Gastroesophageal sphincter (tissue), 4 donors: Measurements from ENCODE around the gene LRP1B. TPM values are rescaled to one million over a fixed set of nuclear protein-coding genes. Genes with fewer than 3 reads are reported as not detected.

Source experiments
- ATAC-seq: fragments of 150-250 bp; one replicate; pipeline ENCODE4 v1.9.1; 2016; ENCODE audit warnings: mild to moderate bottlenecking, moderate library complexity
- H3K27ac ChIP-seq, 4 donors: fragments of 200-600 bp; sonication (generic) in 3 of 4; 1 replicate in 3 of 4; 2 replicates in 1 of 4; pipeline ENCODE4 v1.5.1; 2016 to 2019
- H3K27me3 ChIP-seq: fragments of 200-600 bp; sonication (generic); one replicate; pipeline ENCODE4 v1.5.1; 2019
- H3K36me3 ChIP-seq, 2 donors: fragments of 200-600 bp; sonication (generic); one replicate each; pipeline ENCODE4 v1.5.1; 2019; ENCODE audit warnings: control low read depth in 1 of 2
- H3K4me1 ChIP-seq, 3 donors: fragments of 200-600 bp; sonication (generic); 1 replicate in 2 of 3; 2 replicates in 1 of 3; pipeline ENCODE4 v1.5.1; 2016 to 2019; ENCODE audit warnings: control low read depth in 2 of 3
- H3K4me3 ChIP-seq, 2 donors: fragments of 200-600 bp; sonication (generic); one replicate each; pipeline ENCODE4 v1.5.1; 2019; ENCODE audit warnings: mild to moderate bottlenecking in 1 of 2, moderate library complexity in 1 of 2
- H3K9me3 ChIP-seq, 3 donors: fragments of 200-600 bp; sonication (generic); one replicate each; pipeline ENCODE4 v1.5.1; 2017 to 2019; ENCODE audit warnings: control low read depth in 2 of 3
- EP300 ChIP-seq: sonication (generic); formaldehyde crosslinking; IDR thresholded peaks from one replicate; pipeline ENCODE4 v1.6.1; 2017; ENCODE audit warnings: antibody characterized with exemption, mild to moderate bottlenecking
- POLR2A ChIP-seq, 2 donors: fragments of 450-650 bp; IDR thresholded peaks; one replicate each; pipeline ENCODE4 v1.6.1; 2017; ENCODE audit warnings: antibody characterized with exemption in 2 of 2, mild to moderate bottlenecking in 2 of 2, moderate library complexity in 1 of 2
- POLR2AphosphoS5 ChIP-seq: sonication (generic); formaldehyde crosslinking; IDR thresholded peaks from one replicate; pipeline ENCODE4 v1.6.1; 2017; ENCODE audit warnings: antibody characterized with exemption
- WGBS, 2 donors: methylation state at CpG; one replicate each; pipeline ENCODE4 v1.1.5; 2018; ENCODE audit warnings: low coverage in 1 of 2; 5-methylcytosine and 5-hydroxymethylcytosine counted together
- total RNA-seq, 4 donors: library from RNA; depleted of rRNA; stranded (reverse); fragments of >200 nt; gene quantifications; one replicate each; pipeline ENCODE4 v1.1.0, GENCODE V29; 2016
- TF ChIP-seq, protein P1 (sequence below), 4 experiments: fragments of 200-600 bp in 2 of 4; fragments of 450-650 bp in 2 of 4; sonication (generic) in 1 of 4; IDR thresholded peaks; one replicate each; pipeline ENCODE4 v1.5.1; 2017 to 2019; ENCODE audit warnings: antibody characterized with exemption in 4 of 4, mild to moderate bottlenecking in 2 of 4, moderate library complexity in 2 of 4

Gene LRP1B
- total RNA-seq, 4 donors from 2014 or later, result 0.27 to 20.7 (median 3.2) TPM

DNA sequence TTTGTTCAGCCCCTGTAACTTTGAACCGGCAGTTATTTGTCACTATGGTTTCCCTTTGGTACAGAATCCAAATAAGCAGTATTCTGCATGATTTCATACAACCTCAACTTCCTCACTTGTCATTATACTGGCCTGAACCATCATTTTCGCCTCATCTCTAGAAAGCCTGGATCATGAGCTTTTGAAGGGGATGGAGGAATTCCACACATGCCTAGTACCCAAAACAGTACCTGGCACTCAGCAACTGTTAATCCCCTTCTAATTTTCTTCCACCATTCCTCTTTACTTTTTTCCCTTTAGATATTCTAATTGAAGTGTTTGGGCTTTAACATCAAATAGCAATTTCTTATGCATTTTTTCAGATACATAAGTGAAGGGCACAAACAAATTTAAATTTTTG is 1776.3 kb downstream of the LRP1B start:
- H3K36me3 ChIP-seq, result no peaks in the 10 kb centered on the region
- 92 to 100% methylated on average over 2 of the region's 2 CpGs for WGBS, 2 donors
- no peaks in the 10 kb centered on the region for H3K27me3 ChIP-seq
- no peak overlapping the region for H3K4me3 ChIP-seq
- H3K4me1 ChIP-seq, result no peaks in the 10 kb centered on the region
- no peak for ATAC-seq
- no peaks in the 10 kb centered on the region for H3K9me3 ChIP-seq
- TF ChIP-seq POLR2A (IDR thresholded peaks at IDR 0.05), result no peak
- TF ChIP-seq, protein P1, sequence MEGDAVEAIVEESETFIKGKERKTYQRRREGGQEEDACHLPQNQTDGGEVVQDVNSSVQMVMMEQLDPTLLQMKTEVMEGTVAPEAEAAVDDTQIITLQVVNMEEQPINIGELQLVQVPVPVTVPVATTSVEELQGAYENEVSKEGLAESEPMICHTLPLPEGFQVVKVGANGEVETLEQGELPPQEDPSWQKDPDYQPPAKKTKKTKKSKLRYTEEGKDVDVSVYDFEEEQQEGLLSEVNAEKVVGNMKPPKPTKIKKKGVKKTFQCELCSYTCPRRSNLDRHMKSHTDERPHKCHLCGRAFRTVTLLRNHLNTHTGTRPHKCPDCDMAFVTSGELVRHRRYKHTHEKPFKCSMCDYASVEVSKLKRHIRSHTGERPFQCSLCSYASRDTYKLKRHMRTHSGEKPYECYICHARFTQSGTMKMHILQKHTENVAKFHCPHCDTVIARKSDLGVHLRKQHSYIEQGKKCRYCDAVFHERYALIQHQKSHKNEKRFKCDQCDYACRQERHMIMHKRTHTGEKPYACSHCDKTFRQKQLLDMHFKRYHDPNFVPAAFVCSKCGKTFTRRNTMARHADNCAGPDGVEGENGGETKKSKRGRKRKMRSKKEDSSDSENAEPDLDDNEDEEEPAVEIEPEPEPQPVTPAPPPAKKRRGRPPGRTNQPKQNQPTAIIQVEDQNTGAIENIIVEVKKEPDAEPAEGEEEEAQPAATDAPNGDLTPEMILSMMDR (IDR thresholded peaks at IDR 0.05), result no peak
- TF ChIP-seq EP300, result no peak
- TF ChIP-seq POLR2AphosphoS5, result no peak
- H3K27ac ChIP-seq, result no peak overlapping the region

DNA sequence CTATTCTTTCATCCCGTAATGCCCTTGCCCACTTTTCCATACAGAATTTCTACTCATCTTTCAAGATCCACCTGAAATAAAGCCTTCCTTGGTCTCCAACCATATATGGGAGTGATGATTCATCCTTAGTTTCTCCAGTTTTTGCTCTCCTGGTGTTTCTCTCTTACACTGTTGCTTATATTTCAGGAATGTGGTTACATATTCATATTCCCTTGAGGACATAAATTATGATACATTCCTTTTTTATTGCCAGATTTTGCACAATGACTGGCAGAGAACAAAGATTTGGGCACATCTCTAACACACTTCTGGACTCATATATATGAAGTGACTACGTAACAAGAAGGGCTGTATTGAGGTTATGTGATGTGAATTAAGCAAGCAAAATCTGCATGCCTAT is 1777.3 kb downstream of the LRP1B start:
- ATAC-seq, result no peak
- Histone ChIP-seq H3K36me3 (no peaks in the 10 kb centered on the region), H3K27ac (no peak overlapping the region), H3K4me3 (no peak overlapping the region), H3K27me3 (no peaks in the 10 kb centered on the region), H3K4me1 (no peaks in the 10 kb centered on the region), H3K9me3 (no peaks in the 10 kb centered on the region)
- WGBS, 2 donors, result 31 to 35% methylated on average over 2 of the region's 2 CpGs
- TF ChIP-seq, protein P1 (IDR thresholded peaks at IDR 0.05), result no peak
- TF ChIP-seq POLR2A (IDR thresholded peaks at IDR 0.05) (no peak), EP300 (no peak), POLR2AphosphoS5 (no peak)

DNA sequence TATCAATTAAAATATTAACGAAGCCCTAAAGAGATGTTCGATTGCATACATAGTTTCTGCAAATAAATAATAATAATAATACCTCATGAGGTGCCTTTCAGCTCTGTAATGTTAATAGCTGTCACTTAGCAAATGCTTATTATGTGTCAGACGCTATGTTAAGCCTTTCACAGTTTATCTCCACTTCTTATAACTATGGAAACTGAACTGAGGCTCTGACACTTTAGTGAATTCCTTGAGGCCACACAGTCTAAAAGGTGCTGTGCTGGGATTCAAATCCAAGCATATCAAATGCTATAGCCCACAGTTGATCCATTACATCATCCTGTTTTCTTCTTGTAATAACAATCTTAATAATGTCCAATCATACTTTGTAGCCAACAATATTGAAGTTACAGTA is 1779.1 kb downstream of the LRP1B start:
- Histone ChIP-seq H3K4me3 (no peak overlapping the region), H3K27ac (no peak overlapping the region), H3K9me3 (no peaks in the 10 kb centered on the region), H3K27me3 (no peaks in the 10 kb centered on the region), H3K36me3 (no peaks in the 10 kb centered on the region), H3K4me1 (no peaks in the 10 kb centered on the region)
- 70 to 71% methylated on average over 3 of the region's 3 CpGs for WGBS, 2 donors
- ATAC-seq, result no peak
- TF ChIP-seq, protein P1 (IDR thresholded peaks at IDR 0.05), result no peak
- TF ChIP-seq EP300, result no peak

DNA sequence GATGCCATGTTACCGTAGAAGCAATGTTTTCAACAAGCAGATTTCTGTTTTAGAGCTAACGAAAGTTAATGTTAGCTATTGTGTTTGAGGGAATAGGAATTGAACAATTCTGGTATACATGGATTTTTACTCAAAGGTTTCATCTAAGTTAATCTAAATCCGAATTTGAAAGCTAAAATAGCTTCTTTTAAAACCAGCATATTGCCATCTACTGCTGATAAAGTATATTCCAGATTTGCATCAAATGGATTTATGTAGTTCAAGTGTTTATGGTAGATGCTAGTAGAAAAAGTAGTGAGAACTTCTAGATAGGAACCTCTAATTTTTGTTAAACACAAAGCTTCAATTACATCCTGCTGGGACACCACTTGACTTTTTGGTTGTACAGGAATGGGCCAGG is 1781.1 kb downstream of the LRP1B start:
- 76 to 92% methylated on average over 3 of the region's 3 CpGs for WGBS, 2 donors
- Histone ChIP-seq H3K4me3 (no peak overlapping the region), H3K4me1 (no peaks in the 10 kb centered on the region), H3K9me3 (no peaks in the 10 kb centered on the region), H3K27ac (no peak overlapping the region), H3K36me3 (no peaks in the 10 kb centered on the region), H3K27me3 (no peaks in the 10 kb centered on the region)
- no peak for TF ChIP-seq EP300
- no peak for TF ChIP-seq POLR2A (IDR thresholded peaks at IDR 0.05)
- TF ChIP-seq POLR2AphosphoS5, result no peak
- TF ChIP-seq, protein P1 (IDR thresholded peaks at IDR 0.05), result no peak
- no peak for ATAC-seq

DNA sequence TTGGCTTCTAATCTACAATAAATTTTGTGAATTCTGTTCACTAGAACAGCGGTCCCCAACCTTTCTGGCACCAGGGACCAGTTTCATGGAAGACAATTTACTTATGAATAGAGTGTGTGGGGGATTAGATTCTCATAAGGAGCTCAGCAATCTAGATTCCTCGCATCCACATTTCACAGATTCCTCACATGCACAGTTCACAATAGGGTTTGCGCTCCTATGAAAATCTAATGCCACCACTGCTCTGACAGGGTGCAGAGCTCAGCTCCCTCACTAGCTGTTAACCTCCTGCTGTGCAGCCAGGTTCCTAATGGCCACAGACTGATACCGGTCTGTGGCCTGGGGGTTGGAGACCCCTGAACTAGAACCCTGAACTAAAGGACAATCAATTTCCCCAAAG is 1782.0 kb downstream of the LRP1B start:
- no peaks in the 10 kb centered on the region for H3K9me3 ChIP-seq
- no peaks in the 10 kb centered on the region for H3K27me3 ChIP-seq
- ATAC-seq, result no peak
- no peaks in the 10 kb centered on the region for H3K36me3 ChIP-seq
- H3K4me3 ChIP-seq, result no peak overlapping the region
- no peaks in the 10 kb centered on the region for H3K4me1 ChIP-seq
- 79 to 85% methylated on average over 4 of the region's 4 CpGs for WGBS, 2 donors
- H3K27ac ChIP-seq, result no peak overlapping the region
- TF ChIP-seq POLR2AphosphoS5 (no peak), EP300 (no peak), POLR2A (IDR thresholded peaks at IDR 0.05) (no peak)
- TF ChIP-seq, protein P1 (IDR thresholded peaks at IDR 0.05), result no peak
